ENCODE data around the gene STOX2.

Gene STOX2

DNA sequence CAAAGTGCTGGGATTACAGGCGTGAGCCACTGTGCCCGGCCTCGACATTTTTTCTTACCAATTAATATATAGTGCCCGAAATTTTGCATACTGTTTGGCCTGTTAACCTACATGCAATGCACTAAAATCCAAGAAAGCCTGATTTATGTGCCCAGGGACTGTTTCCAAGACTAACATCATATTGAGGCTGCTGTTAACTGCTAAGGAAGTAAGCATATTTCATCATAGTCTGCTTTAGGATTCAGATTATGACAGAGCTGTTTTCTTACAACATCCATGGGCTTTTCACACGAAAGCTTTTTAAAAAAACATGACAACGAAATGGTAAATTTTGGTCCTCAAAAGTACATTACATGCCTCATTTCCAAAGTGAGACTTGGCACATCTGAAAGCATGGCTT lies 84.4 kb downstream of the STOX2 start:
- DNase-seq: no peak

DNA sequence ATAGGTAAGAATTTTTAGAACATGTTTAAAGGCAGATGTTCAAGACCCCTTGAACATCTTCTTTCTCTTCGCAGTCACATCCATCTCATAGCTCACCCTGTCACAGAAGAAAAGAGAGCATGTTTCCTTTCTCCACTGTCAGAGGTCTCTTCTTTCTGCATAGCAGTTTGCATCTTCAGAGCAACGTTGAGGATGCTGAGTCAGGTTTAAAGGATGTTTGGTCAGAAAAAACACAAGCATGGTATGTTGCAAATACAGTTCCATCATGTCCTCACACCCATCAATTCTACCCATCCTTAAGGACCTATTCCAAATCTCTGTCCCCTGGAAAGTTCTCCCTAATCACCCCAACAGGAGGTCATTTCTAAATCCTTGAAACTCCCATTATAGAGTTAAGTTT lies 84.8 kb downstream of the STOX2 start:
- no peak for DNase-seq

DNA sequence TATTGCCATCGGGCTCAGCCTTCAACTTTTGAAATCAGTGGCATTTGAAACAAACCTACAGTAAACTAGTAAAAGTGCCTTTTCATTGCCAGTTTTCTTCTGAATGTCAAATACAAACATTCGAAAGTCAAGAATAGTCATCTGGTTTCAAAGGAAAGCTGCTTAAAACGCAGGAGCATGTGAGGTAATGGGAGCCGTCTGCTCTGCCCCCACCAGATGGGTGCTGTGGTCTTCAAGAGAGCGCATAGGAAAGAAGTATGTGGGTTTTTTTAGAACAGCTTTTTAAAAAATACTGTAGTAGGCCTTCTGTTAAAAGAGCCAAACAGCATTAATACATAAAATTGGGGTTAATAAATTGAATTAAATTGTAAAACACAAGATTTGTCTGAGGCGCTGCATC lies 88.6 kb downstream of the STOX2 start:
- no peak for DNase-seq

DNA sequence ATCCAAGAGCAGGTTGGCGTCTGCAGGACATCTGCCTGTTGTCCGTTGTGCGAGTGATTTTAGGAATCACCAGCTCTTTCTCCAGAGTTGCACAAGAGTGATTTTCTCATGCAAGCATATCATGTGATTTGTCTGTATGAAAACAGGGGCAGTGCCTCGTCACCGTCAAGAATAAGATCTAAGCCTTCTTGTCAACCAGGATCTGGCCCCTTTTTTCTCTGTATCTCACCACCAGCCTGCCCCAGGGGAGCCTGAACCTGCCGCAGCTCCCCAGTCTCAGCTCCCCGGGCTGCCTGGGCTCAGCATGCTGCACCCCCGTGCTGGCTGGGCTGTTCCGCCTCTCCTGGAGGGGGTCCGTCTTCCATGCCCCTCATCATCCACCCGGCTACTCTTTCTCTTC lies 90.5 kb downstream of the STOX2 start:
- DNase-seq: no peak

DNA sequence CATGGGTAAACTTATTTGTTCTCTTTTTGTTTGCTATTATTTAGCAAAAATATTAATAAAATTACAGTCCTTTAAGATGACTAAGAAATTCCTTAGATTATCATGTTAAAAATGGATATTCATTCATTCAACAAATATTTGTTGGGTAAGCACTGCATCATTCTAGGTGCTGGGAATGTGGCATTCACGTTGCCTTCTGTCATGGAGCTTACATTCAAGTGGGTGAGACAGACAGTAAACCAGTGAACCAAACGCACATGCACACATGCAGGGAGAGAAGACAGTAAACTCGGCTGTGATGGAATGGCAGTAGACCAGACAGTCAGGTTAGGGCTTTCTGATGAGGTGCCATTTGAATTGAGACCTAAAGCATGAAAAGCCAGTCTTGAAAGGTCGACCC lies 91.8 kb downstream of the STOX2 start:
- no peak for DNase-seq

DNA sequence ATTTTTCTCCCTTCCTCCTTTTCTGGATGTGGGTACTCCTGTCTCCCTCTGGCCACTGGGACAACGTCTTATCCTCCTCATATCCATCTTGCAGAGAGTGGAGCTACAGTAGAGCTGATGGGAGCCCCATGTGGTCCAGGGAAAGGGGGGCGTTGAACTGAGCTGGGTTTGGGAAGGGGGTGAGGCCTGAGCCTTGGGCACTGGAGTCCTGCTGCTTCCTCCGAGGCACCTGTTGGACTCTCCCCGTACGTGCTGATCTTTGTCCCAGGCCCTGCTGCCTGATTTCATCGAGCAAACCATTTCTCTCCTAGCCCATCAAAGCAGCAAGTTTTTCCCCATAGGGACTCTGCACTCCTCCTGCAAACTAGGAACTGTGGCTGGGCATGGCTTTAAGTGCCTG lies 94.3 kb downstream of the STOX2 start:
- DNase-seq: no peak

DNA sequence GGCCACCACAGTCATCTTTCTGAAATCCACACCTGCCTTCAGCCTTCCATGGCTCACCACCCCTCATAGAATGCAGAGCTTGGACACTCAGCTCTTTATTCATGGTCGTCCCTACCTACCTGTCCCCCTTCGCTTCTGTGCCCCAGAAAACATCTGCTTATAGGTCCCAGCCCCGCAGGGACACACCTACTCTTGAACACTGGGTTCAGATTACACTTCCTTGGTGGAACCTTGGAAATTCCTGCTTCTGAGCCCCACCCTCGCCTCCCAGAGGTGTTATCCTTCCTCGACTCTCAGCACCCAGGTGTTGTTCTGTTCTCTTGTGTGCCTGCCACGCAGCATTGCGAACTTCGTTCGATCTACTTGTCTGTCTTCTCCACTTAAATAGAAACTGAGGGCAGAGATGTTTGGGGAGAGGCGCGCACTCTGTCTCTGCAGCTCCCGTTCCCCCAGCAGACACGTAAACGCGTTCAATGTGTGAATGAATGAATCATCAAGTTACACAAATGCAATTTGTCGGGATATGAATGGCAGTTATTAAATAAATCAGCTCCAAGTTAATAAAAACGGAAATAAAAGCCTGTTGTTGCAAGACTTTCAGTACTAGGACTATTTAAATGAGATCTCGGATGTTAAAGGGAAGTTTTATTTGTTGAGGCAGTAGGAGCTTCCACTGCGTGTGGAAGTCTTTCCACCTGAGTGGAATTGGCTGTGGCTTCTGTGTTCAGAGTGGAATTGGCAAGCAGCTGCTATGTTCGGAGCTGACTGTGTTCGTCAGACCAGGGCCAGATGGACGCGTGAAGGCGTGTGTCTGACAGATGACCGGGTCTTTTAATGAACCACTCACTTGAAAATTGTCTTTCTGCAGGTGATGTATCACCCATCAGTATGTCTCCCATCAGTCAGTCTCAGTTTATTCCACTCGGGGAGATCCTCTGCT lies 95.6 kb downstream of the STOX2 start:
- no peak for DNase-seq

DNA sequence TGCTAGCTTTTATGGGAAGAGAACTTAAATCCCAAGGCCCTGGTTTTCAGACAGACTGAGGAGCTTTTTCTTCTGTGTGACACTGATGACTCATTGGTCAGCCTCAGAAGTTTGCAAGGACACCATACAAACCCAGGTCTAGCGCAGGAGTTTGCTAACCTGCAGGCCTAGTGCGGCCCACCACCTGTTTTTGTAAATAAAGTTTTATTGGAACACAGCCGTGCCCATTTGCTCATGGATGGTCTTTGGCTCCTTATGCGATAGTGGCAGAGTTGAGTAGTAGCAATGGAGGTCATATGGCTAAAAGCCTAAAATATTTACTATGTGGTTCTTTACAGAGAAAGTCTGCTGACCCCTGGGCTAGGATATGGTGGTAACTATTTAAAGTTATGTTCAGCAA lies 98.3 kb downstream of the STOX2 start:
- no peak for DNase-seq

DNA sequence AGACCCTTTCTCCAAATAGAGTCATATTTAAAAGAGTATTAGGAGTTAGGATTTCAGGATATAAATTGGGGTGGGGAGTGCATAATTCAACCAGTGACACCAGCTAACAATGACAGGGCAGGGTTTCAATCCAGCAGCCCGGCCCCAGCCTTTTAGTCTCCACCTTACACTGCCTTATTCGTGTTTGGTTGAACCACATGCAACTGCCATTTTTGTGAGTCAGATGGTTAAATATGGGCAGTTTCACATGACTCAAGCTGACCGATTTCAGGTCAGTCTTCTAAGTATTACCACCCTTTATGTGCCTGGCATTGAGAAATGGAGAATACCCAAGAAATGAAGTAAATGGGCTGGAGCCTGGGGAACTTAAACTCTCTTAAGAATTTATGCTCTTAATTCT lies 102.8 kb downstream of the STOX2 start:
- no peak for DNase-seq

DNA sequence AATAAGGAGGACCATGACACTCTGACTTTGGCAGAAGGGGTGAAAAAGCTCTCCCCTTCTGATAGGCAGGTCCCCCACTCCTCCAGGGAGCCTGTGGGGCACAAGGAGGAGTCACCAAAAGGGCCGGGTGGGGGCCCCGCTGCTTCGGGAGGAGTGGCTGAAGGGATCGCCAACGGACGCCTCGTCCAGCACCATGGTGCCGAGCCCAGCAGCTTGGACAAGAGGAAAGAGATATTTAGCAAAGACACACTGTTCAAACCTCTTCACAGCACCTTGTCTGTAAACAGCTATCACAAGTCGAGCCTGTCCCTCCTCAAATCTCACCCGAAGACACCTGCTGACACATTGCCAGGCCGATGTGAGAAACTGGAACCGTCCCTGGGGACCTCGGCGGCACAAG lies 105.6 kb downstream of the STOX2 start:
- no peak for DNase-seq

DNA sequence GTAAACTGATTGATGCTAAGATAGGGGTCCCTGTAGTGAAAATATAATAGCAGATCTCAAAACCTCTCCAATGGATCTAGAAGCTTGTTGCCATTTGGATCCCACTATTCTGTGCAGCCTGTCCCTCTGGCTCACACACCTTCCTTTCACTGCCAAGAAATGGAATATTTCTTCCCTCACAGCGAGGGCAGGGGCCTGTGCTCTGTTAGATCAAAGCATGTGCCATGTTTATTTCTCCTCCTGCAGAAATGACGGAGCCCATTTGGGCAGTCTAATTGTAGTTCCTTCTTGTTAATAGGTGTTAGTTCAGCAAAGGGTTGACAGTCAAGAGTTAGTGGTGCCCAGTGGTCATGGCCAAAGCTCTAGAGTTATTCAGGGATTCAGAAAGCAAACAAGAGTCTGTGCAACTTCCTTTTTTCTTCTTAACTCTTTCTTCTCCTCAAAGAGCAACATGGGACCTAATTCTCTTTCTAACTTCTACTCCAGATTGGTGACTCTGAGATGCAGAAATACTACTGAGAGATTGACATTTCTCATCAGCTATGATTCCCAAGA lies 106.8 kb downstream of the STOX2 start:
- no peak for DNase-seq

DNA sequence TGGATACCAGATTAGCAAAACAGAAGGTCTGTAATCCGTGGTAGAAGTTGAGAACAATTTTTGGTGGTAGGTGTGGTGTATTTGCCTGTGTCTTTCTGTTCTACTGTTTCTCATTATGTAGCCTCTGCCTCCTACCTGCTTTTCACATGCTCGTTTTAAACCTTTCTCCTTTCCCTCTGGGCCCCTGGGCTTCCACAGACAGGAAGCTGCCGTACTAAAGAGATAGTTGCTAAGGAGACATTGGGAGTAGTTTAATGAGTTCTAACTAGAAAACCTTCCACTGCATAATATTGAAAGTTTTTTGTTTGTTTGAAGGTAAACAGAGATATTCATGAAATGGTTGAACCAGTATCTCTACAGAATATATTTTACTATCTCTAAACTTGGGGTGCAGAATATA lies 107.8 kb downstream of the STOX2 start:
- DNase-seq: no peak

DNA sequence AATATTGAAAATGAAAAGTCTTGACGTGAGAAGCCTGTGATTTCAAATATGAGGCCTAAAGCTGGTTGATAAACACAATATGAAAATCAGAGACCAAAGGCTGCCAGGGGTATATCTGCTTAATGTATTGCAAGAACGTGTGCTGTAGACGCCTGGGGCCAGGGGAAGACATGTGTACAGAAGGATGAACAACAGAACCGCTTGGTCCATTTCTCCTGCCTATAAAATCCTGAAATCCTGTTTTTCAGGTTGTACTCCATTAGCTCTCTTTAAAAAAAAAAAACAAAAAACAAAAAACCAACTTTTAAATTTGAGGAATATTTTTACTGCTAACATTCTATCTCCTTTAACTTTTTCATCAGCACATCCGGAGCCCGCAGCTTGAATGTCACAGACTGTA lies 109.2 kb downstream of the STOX2 start:
- DNase-seq: no peak

DNA sequence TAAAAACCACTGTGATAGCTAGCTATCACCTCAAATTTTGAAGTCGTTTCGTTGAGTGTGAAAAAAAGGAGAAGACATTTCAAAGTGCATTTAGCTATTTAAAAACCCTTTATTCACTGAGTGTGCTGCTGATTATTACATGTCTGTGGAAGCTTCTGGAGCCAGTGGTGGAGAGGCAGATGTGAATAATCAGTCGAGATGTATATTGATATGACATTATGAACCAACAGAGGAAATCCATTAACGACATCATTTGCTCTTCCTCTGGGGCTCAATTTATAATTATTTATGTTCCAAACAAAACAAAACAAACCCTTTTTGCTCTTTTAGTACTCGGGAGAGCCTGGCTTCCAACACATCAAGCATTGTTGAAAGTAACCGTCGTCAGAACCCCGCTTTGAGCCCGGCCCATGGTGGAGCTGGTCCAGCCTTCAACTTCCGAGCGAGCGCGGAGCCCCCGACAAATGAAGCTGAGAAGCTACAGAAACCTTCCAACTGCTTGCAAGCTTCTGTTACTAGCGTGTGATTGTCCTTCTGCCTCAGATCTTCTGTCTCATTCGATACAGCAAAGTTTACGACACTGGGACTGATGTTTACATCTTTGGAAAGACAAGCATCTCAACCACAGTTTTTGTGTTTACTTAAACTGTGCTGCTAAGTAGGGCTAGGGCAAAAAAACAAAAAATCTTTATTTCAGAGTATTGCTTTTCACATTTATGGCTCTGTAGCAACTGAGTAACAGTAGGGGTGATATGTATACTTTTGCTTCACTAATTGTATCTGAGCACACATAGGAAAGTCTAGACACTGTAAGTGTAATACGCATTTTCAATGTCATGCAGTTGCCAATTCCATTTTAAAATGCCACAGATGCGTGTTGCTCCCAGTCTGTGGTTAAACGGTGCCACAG lies 111.9 kb downstream of the STOX2 start:
- peak; percentile 46 for DNase-seq

DNA sequence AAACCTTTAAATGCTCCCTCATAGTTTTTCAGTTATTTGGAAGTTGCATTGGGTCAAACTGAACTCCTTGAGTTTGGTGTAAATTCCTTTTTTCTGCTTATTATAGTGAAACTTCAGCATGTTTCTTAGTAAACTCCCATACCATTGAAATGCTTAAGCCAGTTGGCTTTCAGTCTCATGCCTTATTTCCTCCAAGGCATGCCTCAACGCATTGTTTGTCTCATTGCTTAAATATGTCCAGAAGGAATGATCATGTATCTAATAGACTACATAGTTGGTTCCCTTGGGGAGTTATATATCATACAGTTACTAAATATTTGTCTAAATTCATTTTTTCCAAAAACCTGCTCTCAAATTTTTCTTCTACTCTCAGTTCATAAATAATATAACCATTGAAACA lies 114.0 kb downstream of the STOX2 start:
- DNase-seq: no peak

DNA sequence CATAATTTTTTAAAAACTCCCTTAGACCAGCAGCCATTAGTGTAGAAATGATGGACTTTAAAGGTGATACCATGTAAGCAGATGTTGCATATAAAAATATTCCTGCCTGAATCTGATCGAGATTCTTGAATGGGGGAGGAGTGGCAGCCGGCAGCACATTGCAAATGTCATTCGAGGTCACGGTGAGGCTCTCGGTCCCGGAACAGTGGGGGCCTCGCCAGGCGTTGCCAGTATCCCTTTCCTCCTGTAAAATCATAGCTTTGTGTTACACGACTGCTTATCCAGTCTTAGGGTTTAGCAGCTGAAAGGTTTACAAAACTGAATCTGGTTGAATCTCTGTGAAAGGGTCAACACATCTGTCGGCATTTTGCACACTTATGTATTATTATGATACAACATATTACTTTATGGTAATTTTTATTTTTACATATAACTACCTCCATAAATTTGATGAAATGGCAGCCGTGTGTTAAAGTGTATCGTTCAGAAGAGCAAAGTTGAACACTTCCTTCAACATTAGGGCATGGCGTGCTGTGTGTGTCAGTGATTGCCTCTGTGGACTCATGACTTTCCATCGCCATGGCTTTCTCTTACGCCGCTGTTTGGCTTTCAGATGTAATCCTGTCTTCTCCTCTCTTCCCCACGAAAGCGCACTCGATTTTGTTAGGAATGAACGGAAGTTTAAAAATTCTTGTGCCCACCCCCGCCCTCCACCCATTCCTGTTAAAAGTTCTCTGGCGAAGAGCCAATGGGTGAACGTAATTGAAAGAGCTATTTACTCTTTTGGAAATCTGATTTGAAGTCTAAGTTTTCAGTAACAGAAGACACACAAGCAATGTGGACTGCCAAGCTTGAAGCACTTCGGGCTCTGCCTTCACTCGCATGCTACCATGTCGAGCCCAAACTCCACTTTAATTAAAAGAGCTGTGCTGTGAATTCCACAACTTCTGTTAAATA lies 114.8 kb downstream of the STOX2 start:
- no peak for DNase-seq

DNA sequence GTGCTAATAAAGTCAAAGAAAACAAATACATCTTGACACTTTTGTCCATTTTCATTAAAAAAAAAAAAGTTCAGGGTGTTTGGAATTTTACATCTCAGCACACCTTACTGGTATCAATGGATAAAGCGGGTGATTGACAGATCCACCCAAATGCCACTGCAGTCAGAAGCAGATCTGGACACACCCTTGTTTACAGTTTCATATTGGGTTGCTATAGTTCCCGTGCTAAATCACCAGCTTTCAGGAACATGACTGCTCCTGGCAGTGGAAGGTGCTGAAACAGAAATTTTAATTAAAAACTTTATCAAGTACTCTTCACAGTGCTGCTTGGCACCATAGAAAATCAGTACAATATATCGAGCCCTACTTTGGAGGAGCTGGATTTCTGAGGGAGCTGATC lies 116.3 kb downstream of the STOX2 start:
- DNase-seq: no peak

DNA sequence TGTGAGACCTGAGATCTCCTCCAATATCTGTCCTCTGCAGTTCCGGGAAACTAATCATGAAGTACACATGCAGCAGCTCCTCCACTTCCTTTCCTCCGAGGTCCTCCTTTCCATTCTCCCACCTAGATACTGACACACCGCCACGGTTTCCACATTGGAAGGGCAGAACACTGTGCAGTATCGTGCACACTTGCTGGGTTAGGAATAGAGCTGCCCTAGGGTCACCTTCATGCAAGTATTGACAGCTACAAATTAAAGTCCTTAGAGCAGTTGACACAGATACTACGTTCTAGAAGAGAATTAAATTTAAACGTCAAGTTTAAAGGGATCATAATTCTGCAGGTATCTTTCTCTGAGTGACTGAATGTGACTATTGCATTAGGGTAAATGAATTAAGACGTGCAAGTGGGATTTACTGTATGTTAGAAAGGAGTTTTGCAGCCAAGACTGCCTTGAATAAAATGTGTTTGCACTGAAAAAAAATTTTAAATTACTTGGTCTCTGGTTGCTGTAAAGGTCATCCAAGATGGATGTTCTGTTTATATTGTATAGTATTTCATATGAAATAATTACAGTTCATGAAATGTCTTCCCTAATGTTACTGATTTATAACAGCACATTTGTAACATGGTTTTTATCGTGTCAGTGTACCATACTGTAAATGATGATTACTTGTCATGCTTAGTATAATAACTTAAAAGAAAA lies 117.7 kb downstream of the STOX2 start:
- no peak for DNase-seq

DNA sequence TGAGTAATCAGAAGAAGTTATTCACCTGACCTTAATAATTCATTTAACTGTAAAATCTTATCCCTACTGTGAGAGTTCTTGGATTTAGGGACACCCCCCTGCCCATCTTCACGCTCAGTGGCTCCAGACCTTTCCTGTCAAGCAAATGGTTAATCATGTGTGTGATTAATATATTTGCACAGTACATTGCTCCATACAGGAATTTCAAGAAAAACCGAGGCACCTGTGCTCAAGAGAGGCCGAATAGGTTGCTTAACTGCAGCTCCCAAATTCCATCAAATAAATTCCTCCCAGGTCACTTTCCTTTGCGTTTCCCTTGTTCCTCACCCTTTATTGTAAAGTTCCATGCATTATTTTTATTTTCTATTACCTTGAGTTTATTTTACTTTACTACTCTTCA lies 119.5 kb downstream of the STOX2 start:
- DNase-seq: no peak

DNA sequence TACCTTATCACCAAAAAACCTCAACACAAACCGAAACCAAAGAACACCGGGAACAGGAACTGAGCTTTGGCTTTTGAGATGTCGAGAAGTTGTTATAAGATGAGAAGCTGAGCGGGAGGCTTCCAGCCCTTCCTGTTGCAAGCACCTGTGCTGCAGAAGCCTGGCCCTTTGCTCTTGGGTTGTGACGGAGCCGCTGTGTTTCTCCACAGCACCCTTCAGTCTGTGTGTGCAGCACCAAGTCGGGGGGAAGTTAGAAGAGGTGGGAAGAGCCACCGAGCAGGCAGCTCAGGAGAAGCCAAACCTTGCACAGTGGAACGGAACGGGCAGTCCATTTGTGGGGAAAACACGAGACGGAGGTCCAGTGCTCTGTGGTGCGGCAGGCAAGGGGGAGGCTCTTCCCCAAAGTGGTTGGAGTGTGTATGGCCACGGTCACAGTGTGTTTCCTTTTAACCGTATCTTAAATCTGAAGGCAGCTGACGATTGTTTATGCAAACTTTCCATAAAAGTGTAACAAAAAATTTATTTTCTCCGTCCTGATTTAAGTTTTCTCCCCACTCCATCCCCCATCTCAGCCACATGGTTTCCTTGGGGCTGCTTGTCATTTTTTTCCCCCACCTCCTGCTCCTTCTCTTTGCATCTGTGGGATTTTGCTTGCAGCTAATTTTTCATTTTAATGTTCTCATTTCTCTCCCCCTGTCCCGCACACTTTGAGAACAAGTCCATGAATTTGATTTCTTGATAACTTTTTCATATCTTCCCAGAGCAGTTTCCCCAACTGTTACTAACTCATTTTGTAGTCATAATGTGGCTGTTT lies 123.7 kb downstream of the STOX2 start:
- DNase-seq: no peak

DNA sequence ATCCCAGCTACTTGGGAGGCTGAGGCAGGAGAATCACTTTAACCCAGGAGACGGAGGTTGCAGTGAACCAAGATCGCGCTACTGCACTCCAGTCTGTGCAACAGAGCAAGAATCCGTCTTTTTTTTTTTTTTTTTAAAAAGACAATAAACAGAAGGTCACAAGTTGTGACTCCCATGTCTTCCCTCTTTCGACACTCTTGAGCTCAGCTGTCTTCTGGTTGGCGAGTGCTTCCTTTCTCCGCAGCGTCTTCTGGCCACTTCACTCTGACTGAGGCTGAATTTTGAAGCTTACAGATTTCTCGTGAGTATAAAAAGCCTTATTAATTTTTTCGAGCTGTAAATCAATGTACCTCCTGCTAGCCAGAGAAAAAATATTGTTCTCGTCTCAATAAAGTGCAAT lies 124.9 kb downstream of the STOX2 start:
- no peak for DNase-seq
